Measurements from ENCODE around the gene MT1B. TPM values are rescaled to one million over a fixed set of nuclear protein-coding genes. Genes with fewer than 3 reads are reported as not detected.
"Not testable (repeated sequence)": the region's sequence is repeated elsewhere in the genome, so short reads cannot be mapped to it uniquely, and the experiment has no call there.

Gene MT1B
- total and polyA plus RNA-seq, 2 donors from 2014 or later: not detected

GRCh38 chr16:56617212-56618085, 34.2 kb upstream of the MT1B start:
- peak; percentile 67 to 93 (median 74) for DNase-seq
- Histone ChIP-seq H3K4me1 (ENCODE audit: control insufficient read depth in 2 of 3, insufficient read depth in 2 of 3, low read depth in 1 of 3, low read length in 3 of 3) (peaks cover 0 to 13% (median 0%) of the 10 kb centered on the region in 3 donors), H3K36me3 (ENCODE audit: control insufficient read depth in 2 of 3, insufficient read depth in 3 of 3, low read length in 3 of 3) (no peaks in the 10 kb centered on the region), H3K4me3 (ENCODE audit: low read length in 3 of 3) (peak overlapping the region in 2 of 3 donors; percentile 61 to 75), H3K9ac (ENCODE audit: low read length in 3 of 3) (peak overlapping the region in 2 of 3 donors; percentile 63 to 81), H3K27ac (ENCODE audit: low read depth in 2 of 2, low read length in 2 of 2) (peak overlapping the region; percentile 25 to 30), H3K9me3 (ENCODE audit: control insufficient read depth in 2 of 3, insufficient read depth in 1 of 3, low read length in 3 of 3) (no peaks in the 10 kb centered on the region), H3K27me3 (ENCODE audit: control insufficient read depth, insufficient read depth, low read length) (peaks cover 9% of the 10 kb centered on the region)
- intact Hi-C loops (cut with DNase I): no loop called here
- TF ChIP-seq CTCF (IDR thresholded peaks at IDR 0.05; ENCODE audit: borderline replicate concordance, extremely low read depth, insufficient read depth): no peak
- no peak for FAIRE-seq

- H3K4me1 ChIP-seq (ENCODE audit: control insufficient read depth in 2 of 3, insufficient read depth in 2 of 3, low read depth in 1 of 3, low read length in 3 of 3): peaks cover 0 to 13% (median 0%) of the 10 kb centered on the region in 3 donors
- no peak overlapping the region for H3K9ac ChIP-seq (ENCODE audit: low read length in 3 of 3)
- H3K4me3 ChIP-seq (ENCODE audit: low read length in 3 of 3): peak overlapping the region in 1 of 3 donors; percentile 61
- FAIRE-seq (no peak), DNase-seq (peak in 1 of 5 donors; percentile 32)
- intact Hi-C loops (cut with DNase I): no loop called here
- no peaks in the 10 kb centered on the region for H3K9me3 ChIP-seq (ENCODE audit: control insufficient read depth in 2 of 3, insufficient read depth in 1 of 3, low read length in 3 of 3)
- H3K27me3 ChIP-seq (ENCODE audit: control insufficient read depth, insufficient read depth, low read length): peaks cover 9% of the 10 kb centered on the region
- no peak for TF ChIP-seq CTCF (IDR thresholded peaks at IDR 0.05; ENCODE audit: borderline replicate concordance, extremely low read depth, insufficient read depth)
- H3K36me3 ChIP-seq (ENCODE audit: control insufficient read depth in 2 of 3, insufficient read depth in 3 of 3, low read length in 3 of 3): no peaks in the 10 kb centered on the region
- no peak overlapping the region for H3K27ac ChIP-seq (ENCODE audit: low read depth in 2 of 2, low read length in 2 of 2)
Observed at GRCh38 chr16:56618138-56618537, 33.5 kb upstream of the MT1B start.

GRCh38 chr16:56620339-56620897, 31.3 kb upstream of the MT1B start:
- no peak for FAIRE-seq
- Histone ChIP-seq H3K4me1 (ENCODE audit: control insufficient read depth in 2 of 3, insufficient read depth in 2 of 3, low read depth in 1 of 3, low read length in 3 of 3) (peaks cover 0 to 13% (median 0%) of the 10 kb centered on the region in 3 donors), H3K9ac (ENCODE audit: low read length in 3 of 3) (no peak overlapping the region), H3K9me3 (ENCODE audit: control insufficient read depth in 2 of 3, insufficient read depth in 1 of 3, low read length in 3 of 3) (no peaks in the 10 kb centered on the region), H3K27ac (ENCODE audit: low read depth in 2 of 2, low read length in 2 of 2) (no peak overlapping the region), H3K36me3 (ENCODE audit: control insufficient read depth in 2 of 3, insufficient read depth in 3 of 3, low read length in 3 of 3) (no peaks in the 10 kb centered on the region), H3K27me3 (ENCODE audit: control insufficient read depth, insufficient read depth, low read length) (peaks cover 9% of the 10 kb centered on the region), H3K4me3 (ENCODE audit: low read length in 3 of 3) (no peak overlapping the region)
- DNase-seq: no peak
- TF ChIP-seq CTCF (IDR thresholded peaks at IDR 0.05; ENCODE audit: borderline replicate concordance, extremely low read depth, insufficient read depth): no peak
- intact Hi-C loops (cut with DNase I): no loop called here

DNA sequence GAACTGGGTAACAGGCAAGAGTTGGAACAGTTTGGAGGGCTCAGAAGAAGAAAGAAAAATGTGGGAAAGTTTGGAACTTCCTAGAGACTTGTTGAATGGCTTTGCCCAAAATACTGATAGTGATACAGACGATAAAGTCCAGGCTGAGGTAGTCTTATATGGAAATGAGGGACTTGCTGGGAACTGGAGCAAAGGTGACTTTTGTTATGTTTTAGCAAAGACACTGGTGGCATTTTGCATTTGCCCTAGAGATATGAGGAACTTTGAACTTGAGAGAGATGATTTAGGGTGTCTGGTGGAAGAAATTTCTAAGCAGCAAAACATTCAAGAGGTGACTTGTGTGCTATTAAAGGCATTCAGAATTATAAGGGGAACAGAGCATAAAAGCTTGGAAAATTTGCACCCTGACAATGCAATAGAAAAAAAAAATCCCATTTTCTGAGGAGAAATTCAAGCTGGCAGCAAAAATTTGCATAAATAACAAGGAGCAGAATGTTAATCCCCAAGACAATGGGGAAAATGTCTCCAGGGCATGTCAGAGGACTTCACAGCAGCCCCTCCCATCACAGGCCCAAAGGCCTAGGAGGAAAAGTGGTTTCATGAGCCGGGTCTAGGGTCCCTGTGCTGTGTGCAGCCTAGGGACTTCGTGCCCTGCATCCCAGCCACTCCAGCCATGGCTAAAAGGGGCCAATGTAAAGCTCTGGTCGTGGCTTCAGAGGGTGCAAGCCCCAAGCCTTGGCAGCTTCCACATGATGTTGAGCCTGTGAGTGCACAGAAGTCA, 29.8 kb upstream of the MT1B start:
- H3K36me3 ChIP-seq (ENCODE audit: control insufficient read depth in 2 of 3, insufficient read depth in 3 of 3, low read length in 3 of 3); intact Hi-C loops (cut with DNase I); H3K9me3 ChIP-seq (ENCODE audit: control insufficient read depth in 2 of 3, insufficient read depth in 1 of 3, low read length in 3 of 3); H3K9ac ChIP-seq (ENCODE audit: low read length in 3 of 3); FAIRE-seq; H3K27me3 ChIP-seq (ENCODE audit: control insufficient read depth, insufficient read depth, low read length); DNase-seq; H3K4me3 ChIP-seq (ENCODE audit: low read length in 3 of 3); H3K27ac ChIP-seq (ENCODE audit: low read depth in 2 of 2, low read length in 2 of 2): not testable (repeated sequence)
- H3K4me1 ChIP-seq (ENCODE audit: control insufficient read depth in 2 of 3, insufficient read depth in 2 of 3, low read depth in 1 of 3, low read length in 3 of 3): peaks cover 0 to 14% (median 0%) of the 10 kb centered on the region in 3 donors

- H3K36me3 ChIP-seq (ENCODE audit: control insufficient read depth in 2 of 3, insufficient read depth in 3 of 3, low read length in 3 of 3); H3K9me3 ChIP-seq (ENCODE audit: control insufficient read depth in 2 of 3, insufficient read depth in 1 of 3, low read length in 3 of 3); H3K27ac ChIP-seq (ENCODE audit: low read depth in 2 of 2, low read length in 2 of 2); DNase-seq; H3K4me3 ChIP-seq (ENCODE audit: low read length in 3 of 3); FAIRE-seq; intact Hi-C loops (cut with DNase I); H3K4me1 ChIP-seq (ENCODE audit: control insufficient read depth in 2 of 3, insufficient read depth in 2 of 3, low read depth in 1 of 3, low read length in 3 of 3); H3K27me3 ChIP-seq (ENCODE audit: control insufficient read depth, insufficient read depth, low read length); H3K9ac ChIP-seq (ENCODE audit: low read length in 3 of 3): not testable (repeated sequence)
Observed at GRCh38 chr16:56623184-56623583, 28.5 kb upstream of the MT1B start.

All from kidney (tissue), 14 donors.